ENCODE measurements around the gene FOXK2. TPM values are rescaled to one million over a fixed set of nuclear protein-coding genes. Genes with fewer than 3 reads are reported as not detected.
A peak's percentile ranks its signal among the peaks of the same experiment; 100 is the strongest.

The FOXK2 gene
- total RNA-seq (2014; rRNA removed; shearing (Covaris generic)) (38.4 and 43.0 TPM in 2 replicates), polyA plus RNA-seq (2016; fragmentation: Nextera tagmentation; extraction: Ambion mirVana) (5.6 and 6.6 TPM in 2 replicates)

DNA sequence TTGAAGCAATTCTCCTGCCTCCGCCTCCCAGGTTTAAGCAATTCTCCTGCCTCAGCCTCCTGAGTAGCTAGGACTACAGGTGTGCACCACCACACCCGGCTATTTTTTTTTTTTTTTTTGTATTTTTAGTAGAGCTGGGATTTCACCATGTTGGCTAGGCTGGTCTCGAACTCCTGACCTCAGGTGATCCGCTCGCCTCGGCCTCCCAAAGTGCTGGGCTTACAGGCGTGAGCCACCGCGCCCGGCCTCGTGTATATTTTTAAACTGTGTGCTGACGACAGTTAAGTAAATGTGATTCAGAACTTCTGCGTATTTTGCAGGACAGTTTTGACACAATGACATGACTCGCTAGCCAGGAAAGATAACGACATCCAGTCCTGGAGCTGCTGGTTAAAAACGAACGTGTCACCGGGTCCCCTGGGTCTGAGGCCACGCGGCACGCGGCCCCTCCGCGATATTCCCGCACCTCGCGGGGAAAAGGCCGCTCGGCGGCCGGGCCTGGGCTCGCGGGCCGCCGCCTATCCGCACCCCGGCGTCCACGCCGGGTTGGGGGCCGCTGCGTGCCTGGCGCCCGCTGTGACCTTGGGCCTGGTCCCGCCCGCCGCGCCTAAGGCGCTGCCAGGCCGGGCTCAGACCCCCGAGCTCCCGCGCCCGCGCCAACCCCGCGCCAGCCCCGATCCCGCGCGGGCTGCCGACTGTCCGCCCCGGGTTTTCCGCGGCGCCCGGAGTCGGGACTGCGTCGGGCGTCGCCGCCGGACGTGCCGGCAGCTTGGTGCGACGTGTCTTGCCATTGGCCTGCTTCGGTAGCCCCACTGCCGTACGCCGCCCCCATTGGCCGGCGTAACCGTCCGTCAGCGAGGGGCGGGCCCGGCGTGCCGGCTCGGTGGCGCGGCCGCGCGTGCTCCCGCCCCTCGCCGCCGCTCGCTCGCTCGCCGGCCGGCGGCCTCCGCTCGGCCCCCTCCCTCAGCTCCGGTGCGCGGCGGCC lies at the start of gene FOXK2:
FOXK2 (plus strand) TSS at position 907 of the 985 bp plus-strand sequence. CDS start 157 bp downstream, outside the sequence.
- Histone ChIP-seq H3K9me3 (ENCODE audit: low read depth) (no peaks in the 10 kb centered on the region), H4K20me1 (ENCODE audit: insufficient read depth) (peaks cover 10% of the 10 kb centered on the region; the same call in 1 of the 2 replicates), H3K9me2 (ENCODE audit: insufficient read depth) (no peaks in the 10 kb centered on the region), H3F3A (ENCODE audit: insufficient read depth) (peaks cover 20% of the 10 kb centered on the region), H3K4me3 (peak within 1 kb of the TSS; percentile 91), H3K4me1 (ENCODE audit: insufficient read depth) (peaks cover 12% of the 10 kb centered on the region; the same call in 1 of the 2 replicates), H2AFZ (peak within 1 kb of the TSS; percentile 81), H3K27me3 (replicated peaks; ENCODE audit: insufficient read depth) (no peaks in the 10 kb centered on the region), H3K4me2 (ENCODE audit: unreplicated experiment) (peak within 1 kb of the TSS; percentile 96), H3K79me2 (ENCODE audit: insufficient read depth) (peaks cover 39% of the 10 kb centered on the region), H3K36me3 (ENCODE audit: low read depth) (no peaks in the 10 kb centered on the region), H3K27ac (peak within 1 kb of the TSS; percentile 93), H3K9ac (peak within 1 kb of the TSS; percentile 93)
- no peak for TF ChIP-seq EZH2 (IDR thresholded peaks at IDR 0.05; ENCODE audit: insufficient read depth, poor library complexity, severe bottlenecking)
- TF ChIP-seq EZH2phosphoT487 (IDR thresholded peaks at IDR 0.05; ENCODE audit: insufficient read depth, low read depth): no peak
- 4% methylated on average over 92 to 102 of the region's 114 CpGs for WGBS, 2 experiments (ENCODE audit: low coverage in 1 of 2, low lambda C conversion rate in 2 of 2, missing lambda C conversion rate in 2 of 2)
- peak; percentile 98 for DNase-seq
- in situ Hi-C loops (cut with MboI): no loop called here

DNA sequence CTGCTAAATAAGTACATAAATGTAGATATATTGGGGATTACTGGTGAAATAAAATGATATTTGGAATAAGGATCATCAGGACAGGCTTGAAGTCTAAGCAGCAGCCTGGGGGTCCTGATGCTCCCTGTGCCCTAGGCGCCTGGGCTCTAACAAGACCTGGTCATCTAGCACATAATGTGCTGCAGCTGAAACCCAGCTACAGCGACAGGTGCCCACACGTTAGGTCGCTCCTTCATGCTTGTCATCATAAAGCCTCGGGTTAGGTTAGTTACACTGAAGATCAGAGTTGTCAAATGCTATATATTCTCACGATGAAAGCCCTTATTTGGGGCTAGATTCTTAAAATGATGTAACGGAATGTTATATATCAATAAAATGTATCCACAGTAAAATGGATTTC lies 49.5 kb upstream of the FOXK2 start:
- no peak overlapping the region for H3K27ac ChIP-seq

DNA sequence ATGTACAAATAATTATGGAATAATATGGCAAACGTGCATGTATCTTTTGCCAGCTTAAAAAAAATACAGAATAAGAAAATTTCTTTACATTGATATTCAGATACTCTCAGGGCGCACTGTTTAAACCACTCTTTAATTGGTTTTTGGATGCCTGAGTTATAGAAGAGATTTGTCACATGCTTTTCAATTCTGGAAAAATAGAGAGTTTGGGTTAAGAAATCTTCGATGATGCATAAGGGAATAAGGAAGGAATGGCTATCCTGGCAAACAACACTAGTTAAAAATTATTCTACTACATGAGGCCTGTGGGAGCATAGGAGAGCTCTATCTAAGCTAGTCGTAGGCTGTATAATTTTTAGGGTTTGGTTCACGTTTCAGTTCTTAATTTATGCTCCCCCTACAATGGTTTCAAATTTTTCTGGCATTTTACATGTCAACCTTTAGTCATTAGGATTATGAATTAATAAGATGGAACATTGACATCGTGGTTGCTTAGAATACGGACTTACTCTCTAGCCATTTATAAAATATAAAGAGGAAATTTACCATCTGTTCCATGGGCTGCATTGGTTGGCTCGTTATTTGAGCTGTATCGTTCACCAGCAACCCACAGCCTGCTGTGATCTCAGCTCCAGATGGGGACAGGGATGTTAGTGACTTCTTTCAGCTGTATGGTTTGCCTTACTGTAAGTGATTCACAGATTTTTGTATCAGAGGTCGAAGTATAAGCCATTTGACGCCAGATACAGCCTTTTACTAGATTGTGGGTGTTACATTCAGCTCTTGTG lies 45.1 kb upstream of the FOXK2 start:
- no peaks in the 10 kb centered on the region for H3F3A ChIP-seq (ENCODE audit: insufficient read depth)
- no peak overlapping the region for H2AFZ ChIP-seq
- H3K4me2 ChIP-seq (ENCODE audit: unreplicated experiment): no peak overlapping the region
- peaks cover 10% of the 10 kb centered on the region; the same call in 1 of the 2 replicates for H3K36me3 ChIP-seq (ENCODE audit: low read depth)
- WGBS, 2 experiments (ENCODE audit: low coverage in 1 of 2, low lambda C conversion rate in 2 of 2, missing lambda C conversion rate in 2 of 2): 67 to 69% methylated on average over 11 of the region's 11 CpGs
- H3K4me1 ChIP-seq (ENCODE audit: insufficient read depth): no peaks in the 10 kb centered on the region
- no peaks in the 10 kb centered on the region for H3K27me3 ChIP-seq (replicated peaks; ENCODE audit: insufficient read depth)
- in situ Hi-C loops (cut with MboI): no loop called here
- H4K20me1 ChIP-seq (ENCODE audit: insufficient read depth): no peaks in the 10 kb centered on the region
- DNase-seq: no peak
- H3K9me3 ChIP-seq (ENCODE audit: low read depth): no peaks in the 10 kb centered on the region
- H3K9me2 ChIP-seq (ENCODE audit: insufficient read depth): no peaks in the 10 kb centered on the region
- no peak for TF ChIP-seq EZH2phosphoT487 (IDR thresholded peaks at IDR 0.05; ENCODE audit: insufficient read depth, low read depth)
- TF ChIP-seq EZH2 (IDR thresholded peaks at IDR 0.05; ENCODE audit: insufficient read depth, poor library complexity, severe bottlenecking): no peak
- H3K79me2 ChIP-seq (ENCODE audit: insufficient read depth): no peaks in the 10 kb centered on the region
- no peak overlapping the region for H3K9ac ChIP-seq
- no peak overlapping the region for H3K4me3 ChIP-seq
- no peak overlapping the region for H3K27ac ChIP-seq

More for the DNA sequence above, 49.5 kb upstream of the FOXK2 start:
- no peak overlapping the region for H2AFZ ChIP-seq
- H3K9me3 ChIP-seq (ENCODE audit: low read depth): no peaks in the 10 kb centered on the region
- H3K27me3 ChIP-seq (replicated peaks; ENCODE audit: insufficient read depth): no peaks in the 10 kb centered on the region
- H3K79me2 ChIP-seq (ENCODE audit: insufficient read depth): no peaks in the 10 kb centered on the region
- H3K4me2 ChIP-seq (ENCODE audit: unreplicated experiment): no peak overlapping the region
- DNase-seq: no peak
- H3K9me2 ChIP-seq (ENCODE audit: insufficient read depth): no peaks in the 10 kb centered on the region
- in situ Hi-C loops (cut with MboI): no loop called here
- TF ChIP-seq EZH2phosphoT487 (IDR thresholded peaks at IDR 0.05; ENCODE audit: insufficient read depth, low read depth): no peak
- no peak for TF ChIP-seq EZH2 (IDR thresholded peaks at IDR 0.05; ENCODE audit: insufficient read depth, poor library complexity, severe bottlenecking)
- H3F3A ChIP-seq (ENCODE audit: insufficient read depth): no peaks in the 10 kb centered on the region
- no peaks in the 10 kb centered on the region for H3K4me1 ChIP-seq (ENCODE audit: insufficient read depth)
- no peak overlapping the region for H3K4me3 ChIP-seq
- no peak overlapping the region for H3K9ac ChIP-seq
- peaks cover 22% of the 10 kb centered on the region; the same call in 1 of the 2 replicates for H3K36me3 ChIP-seq (ENCODE audit: low read depth)
- no peaks in the 10 kb centered on the region for H4K20me1 ChIP-seq (ENCODE audit: insufficient read depth)
- WGBS, 2 experiments (ENCODE audit: low coverage in 1 of 2, low lambda C conversion rate in 2 of 2, missing lambda C conversion rate in 2 of 2): 97% methylated on average over 7 of the region's 7 CpGs

DNA sequence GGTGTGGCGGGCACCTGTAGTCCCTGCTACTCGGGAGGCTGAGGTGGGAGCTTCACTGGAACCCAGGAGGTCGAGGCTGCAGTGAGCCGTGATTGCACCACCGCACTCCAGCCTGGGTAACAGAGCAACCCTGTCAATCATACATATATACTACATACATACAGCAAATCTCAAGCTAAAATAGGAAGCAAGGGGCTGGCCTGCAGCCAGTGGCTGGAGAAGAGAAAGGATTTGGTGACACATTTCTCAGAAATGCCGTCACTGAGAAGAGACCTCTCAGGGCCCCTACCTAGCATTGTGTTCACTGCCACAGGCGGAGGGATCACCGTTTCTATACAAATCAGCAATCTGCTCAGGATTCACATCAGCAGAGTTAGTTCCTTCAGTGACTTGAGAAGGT lies 44.1 kb upstream of the FOXK2 start:
- in situ Hi-C loops (cut with MboI): no loop called here

More for the DNA sequence above, 44.1 kb upstream of the FOXK2 start:
- H3K4me3 ChIP-seq: no peak overlapping the region
- peaks cover 12% of the 10 kb centered on the region; the same call in 1 of the 2 replicates for H3K36me3 ChIP-seq (ENCODE audit: low read depth)
- WGBS, 2 experiments (ENCODE audit: low coverage in 1 of 2, low lambda C conversion rate in 2 of 2, missing lambda C conversion rate in 2 of 2): 73 to 84% methylated on average over 8 of the region's 8 CpGs
- no peak overlapping the region for H3K9ac ChIP-seq
- H3K27ac ChIP-seq: no peak overlapping the region
- H3F3A ChIP-seq (ENCODE audit: insufficient read depth): no peaks in the 10 kb centered on the region
- no peaks in the 10 kb centered on the region for H3K79me2 ChIP-seq (ENCODE audit: insufficient read depth)
- H3K4me2 ChIP-seq (ENCODE audit: unreplicated experiment): no peak overlapping the region
- H3K4me1 ChIP-seq (ENCODE audit: insufficient read depth): no peaks in the 10 kb centered on the region
- no peak for TF ChIP-seq EZH2phosphoT487 (IDR thresholded peaks at IDR 0.05; ENCODE audit: insufficient read depth, low read depth)
- H3K27me3 ChIP-seq (replicated peaks; ENCODE audit: insufficient read depth): no peaks in the 10 kb centered on the region
- no peak for DNase-seq
- H3K9me2 ChIP-seq (ENCODE audit: insufficient read depth): no peaks in the 10 kb centered on the region
- no peaks in the 10 kb centered on the region for H4K20me1 ChIP-seq (ENCODE audit: insufficient read depth)
- H3K9me3 ChIP-seq (ENCODE audit: low read depth): no peaks in the 10 kb centered on the region
- no peak overlapping the region for H2AFZ ChIP-seq

Measured in GM23248 (cell line).